Measurements from ENCODE around the gene ZNF683.

DNA sequence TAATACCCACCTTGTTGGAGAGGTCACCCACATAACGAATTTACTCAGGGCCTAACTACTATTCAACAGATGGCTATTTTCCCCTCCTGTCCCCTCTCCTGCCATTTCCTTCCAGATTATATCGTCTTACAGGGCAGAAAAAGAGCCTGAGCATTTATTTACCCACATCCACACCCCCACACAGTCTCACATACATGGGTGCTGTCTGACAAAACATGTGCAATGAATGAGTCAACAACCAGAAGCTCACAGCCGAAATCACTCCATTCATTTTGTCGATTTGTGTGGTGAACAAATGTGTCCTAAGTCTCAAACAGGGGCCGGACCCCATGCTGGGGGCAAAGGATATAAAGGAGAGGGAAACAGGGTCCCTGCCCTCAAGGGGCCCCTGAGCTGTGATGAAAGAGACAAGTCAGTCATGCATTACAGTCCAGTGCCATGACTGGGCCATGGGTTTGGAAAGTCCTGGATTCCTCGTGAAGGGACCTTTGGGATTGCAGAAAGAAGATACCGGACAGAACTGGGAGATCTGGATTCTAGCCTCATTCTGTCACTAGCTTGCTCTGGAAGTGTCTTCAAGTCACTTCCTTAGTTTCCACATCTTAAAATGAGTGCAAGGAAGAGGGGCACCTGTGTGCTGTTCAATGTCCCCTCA is 16.4 kb upstream of the ZNF683 start:
- TF ChIP-seq, protein P1, sequence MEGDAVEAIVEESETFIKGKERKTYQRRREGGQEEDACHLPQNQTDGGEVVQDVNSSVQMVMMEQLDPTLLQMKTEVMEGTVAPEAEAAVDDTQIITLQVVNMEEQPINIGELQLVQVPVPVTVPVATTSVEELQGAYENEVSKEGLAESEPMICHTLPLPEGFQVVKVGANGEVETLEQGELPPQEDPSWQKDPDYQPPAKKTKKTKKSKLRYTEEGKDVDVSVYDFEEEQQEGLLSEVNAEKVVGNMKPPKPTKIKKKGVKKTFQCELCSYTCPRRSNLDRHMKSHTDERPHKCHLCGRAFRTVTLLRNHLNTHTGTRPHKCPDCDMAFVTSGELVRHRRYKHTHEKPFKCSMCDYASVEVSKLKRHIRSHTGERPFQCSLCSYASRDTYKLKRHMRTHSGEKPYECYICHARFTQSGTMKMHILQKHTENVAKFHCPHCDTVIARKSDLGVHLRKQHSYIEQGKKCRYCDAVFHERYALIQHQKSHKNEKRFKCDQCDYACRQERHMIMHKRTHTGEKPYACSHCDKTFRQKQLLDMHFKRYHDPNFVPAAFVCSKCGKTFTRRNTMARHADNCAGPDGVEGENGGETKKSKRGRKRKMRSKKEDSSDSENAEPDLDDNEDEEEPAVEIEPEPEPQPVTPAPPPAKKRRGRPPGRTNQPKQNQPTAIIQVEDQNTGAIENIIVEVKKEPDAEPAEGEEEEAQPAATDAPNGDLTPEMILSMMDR (conservative IDR thresholded peaks at IDR 0.05; ENCODE audit: low read depth, low read length): no peak
- TF ChIP-seq, protein P2, sequence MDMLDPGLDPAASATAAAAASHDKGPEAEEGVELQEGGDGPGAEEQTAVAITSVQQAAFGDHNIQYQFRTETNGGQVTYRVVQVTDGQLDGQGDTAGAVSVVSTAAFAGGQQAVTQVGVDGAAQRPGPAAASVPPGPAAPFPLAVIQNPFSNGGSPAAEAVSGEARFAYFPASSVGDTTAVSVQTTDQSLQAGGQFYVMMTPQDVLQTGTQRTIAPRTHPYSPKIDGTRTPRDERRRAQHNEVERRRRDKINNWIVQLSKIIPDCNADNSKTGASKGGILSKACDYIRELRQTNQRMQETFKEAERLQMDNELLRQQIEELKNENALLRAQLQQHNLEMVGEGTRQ (IDR thresholded peaks at IDR 0.05; ENCODE audit: low read depth, low read length): no peak
